A549 (cell line): Measurements from ENCODE around the gene AGXT. TPM values are rescaled to one million over a fixed set of nuclear protein-coding genes. Genes with fewer than 3 reads are reported as not detected.

Experiments
- ATAC-seq, 2 experiments: fragments of 200-7000 bp in 1 of 2; fragments of >200 bp in 1 of 2; cut with Nextera tagmentation in 1 of 2; cut with Tn5 transposase in 1 of 2; 3 replicates each; pipeline versions ENCODE4 v1.8.0 to v1.9.1; 2018 to 2020; ENCODE audit warnings: mild to moderate bottlenecking in 1 of 2, moderate library complexity in 1 of 2
- CTCF ChIA-PET: fragments of 300-600 bp; sonication (Branson Sonifier 250); formaldehyde crosslinking; extraction: SDS; loops from one replicate; lab custom pipeline; 2021; ENCODE audit warnings: antibody characterized with exemption, inconsistent platforms; lab: Yijun Ruan, JAX
- POLR2A ChIA-PET: fragments of 350-600 bp; formaldehyde crosslinking; extraction: SDS; loops from one replicate; lab custom pipeline; 2021; ENCODE audit warnings: antibody characterized with exemption, inconsistent platforms; lab: Yijun Ruan, JAX
- DNase-seq, 2 experiments: peaks; one replicate each; pipeline versions ENCODE4 v3.0.0 to v3.0.0-alpha.2; 2011 to 2016; ENCODE audit warnings: low read depth in 1 of 2, low spot score in 1 of 2
- FAIRE-seq: peaks from 2 replicates; lab custom pipeline; 2011; peaks lifted over from hg19 to GRCh38; lab: Jason Lieb, UNC
- H3K27ac ChIP-seq, 2 experiments: fragments of >200 bp; sonication (Bioruptor Twin); formaldehyde crosslinking; 3 replicates each; pipeline ENCODE4 v1.5.1; 2016 to 2017
- H3K4me1 ChIP-seq: fragments of >200 bp; sonication (Bioruptor Twin); formaldehyde crosslinking; 3 replicates; pipeline ENCODE4 v1.6.1; 2016
- H3K4me2 ChIP-seq: fragments of >200 bp; sonication (Bioruptor Twin); formaldehyde crosslinking; 3 replicates; pipeline ENCODE4 v1.6.1; 2016
- H3K4me3 ChIP-seq: fragments of >200 bp; sonication (Bioruptor Twin); formaldehyde crosslinking; 3 replicates; pipeline ENCODE4 v1.5.1; 2016
- H3K9me3 ChIP-seq: fragments of >200 bp; sonication (Bioruptor Twin); formaldehyde crosslinking; 3 replicates; pipeline ENCODE4 v1.6.1; 2016
- BHLHE40 ChIP-seq: IDR thresholded peaks from 2 replicates; pipeline ENCODE4 v1.6.1; 2012; ENCODE audit warnings: low read depth, low read length, inconsistent platforms
- CEBPB ChIP-seq, 2 experiments: fragments of >200 bp in 1 of 2; sonication (Bioruptor Twin) in 1 of 2; formaldehyde crosslinking in 1 of 2; IDR thresholded peaks; 2 replicates each; pipeline ENCODE4 v1.6.1; 2012 to 2016
- CHD2 ChIP-seq: fragments of 150-350 bp; IDR thresholded peaks from 2 replicates; pipeline ENCODE4 v1.6.1; 2014; ENCODE audit warnings: low read length; ENCODE audit not compliant: partially characterized antibody
- CHD4 ChIP-seq: fragments of 200-600 bp; sonication (generic); IDR thresholded peaks from 2 replicates; pipeline ENCODE4 v1.6.1; 2016; ENCODE audit warnings: antibody characterized with exemption, mild to moderate bottlenecking, borderline replicate concordance
- EHF ChIP-seq: fragments of 250-450 bp; sonication (Bioruptor Pico); IDR thresholded peaks from 2 replicates; pipeline ENCODE4 v1.5.0; 2020; ENCODE audit warnings: mild to moderate bottlenecking
- EHMT2 ChIP-seq: fragments of 200-600 bp; sonication (generic); IDR thresholded peaks from 2 replicates; pipeline ENCODE4 v1.6.1; 2016; ENCODE audit warnings: antibody characterized with exemption, low read depth, mild to moderate bottlenecking, moderate library complexity
- EP300 ChIP-seq, 2 experiments: fragments of >200 bp; sonication (Bioruptor Twin); formaldehyde crosslinking; IDR thresholded peaks; 2 replicates in 1 of 2; 3 replicates in 1 of 2; pipeline ENCODE4 v1.6.1; 2016 to 2017
- FOSL2 ChIP-seq, 2 experiments: fragments of 450-650 bp in 1 of 2; fragments of >200 bp in 1 of 2; sonication (Bioruptor Twin) in 1 of 2; formaldehyde crosslinking; IDR thresholded peaks; 2 replicates each; pipeline versions ENCODE4 v1.5.0 to v1.6.1; 2016 to 2020; ENCODE audit warnings: mild to moderate bottlenecking in 1 of 2, moderate library complexity in 1 of 2
- FOXS1 ChIP-seq: fragments of 250-450 bp; sonication (Bioruptor Pico); IDR thresholded peaks from 2 replicates; pipeline ENCODE4 v1.5.0; 2020; ENCODE audit warnings: mild to moderate bottlenecking, moderate library complexity
- HEYL ChIP-seq: fragments of 250-450 bp; sonication (Bioruptor Pico); IDR thresholded peaks from 2 replicates; pipeline ENCODE4 v1.8.0; 2021; ENCODE audit warnings: mild to moderate bottlenecking, moderate library complexity
- HOXB13 ChIP-seq: fragments of 250-450 bp; sonication (Bioruptor Pico); IDR thresholded peaks from 2 replicates; pipeline ENCODE4 v1.5.0; 2020; ENCODE audit warnings: low read depth, mild to moderate bottlenecking, moderate library complexity
- HOXB5 ChIP-seq: fragments of 250-450 bp; sonication (Bioruptor Pico); IDR thresholded peaks from 2 replicates; pipeline ENCODE4 v1.5.0; 2020; ENCODE audit warnings: mild to moderate bottlenecking, moderate library complexity
- JUN ChIP-seq, 2 experiments: fragments of >200 bp; sonication (Bioruptor Twin); formaldehyde crosslinking; IDR thresholded peaks; 2 replicates in 1 of 2; 3 replicates in 1 of 2; pipeline ENCODE4 v1.6.1; 2016 to 2017
- KDM5A ChIP-seq: fragments of 200-600 bp; sonication (generic); IDR thresholded peaks from 2 replicates; pipeline ENCODE4 v1.6.1; 2016; ENCODE audit warnings: antibody characterized with exemption, mild to moderate bottlenecking
- POLR2A ChIP-seq: IDR thresholded peaks from 2 replicates; pipeline ENCODE4 v1.6.1; 2012; ENCODE audit warnings: mild to moderate bottlenecking, low read length
- RAD21 ChIP-seq, 2 experiments: fragments of >200 bp in 1 of 2; sonication (Bioruptor Twin) in 1 of 2; formaldehyde crosslinking in 1 of 2; IDR thresholded peaks in 1 of 2; conservative IDR thresholded peaks in 1 of 2; 2 replicates in 1 of 2; 3 replicates in 1 of 2; pipeline ENCODE4 v1.6.1; 2012 to 2018; ENCODE audit warnings: inconsistent platforms in 1 of 2
- RCOR1 ChIP-seq: fragments of 150-350 bp; IDR thresholded peaks from 2 replicates; pipeline ENCODE4 v1.6.1; 2014; ENCODE audit warnings: antibody characterized with exemption, low read length, low read depth
- RFX5 ChIP-seq: fragments of 450-650 bp; IDR thresholded peaks from 2 replicates; pipeline ENCODE4 v1.7.1; 2014; ENCODE audit warnings: antibody characterized with exemption, mild to moderate bottlenecking, moderate library complexity
- SMC3 ChIP-seq: fragments of >200 bp; sonication (Bioruptor Twin); formaldehyde crosslinking; IDR thresholded peaks from 3 replicates; pipeline ENCODE4 v1.6.1; 2018; ENCODE audit warnings: inconsistent platforms
- TP53 ChIP-seq: fragments of 250-450 bp; sonication (Bioruptor Pico); IDR thresholded peaks from 2 replicates; pipeline ENCODE4 v1.5.0; 2021; ENCODE audit warnings: mild to moderate bottlenecking, moderate library complexity
- USF2 ChIP-seq: fragments of 450-650 bp; IDR thresholded peaks from 2 replicates; pipeline ENCODE4 v1.6.1; 2014; ENCODE audit warnings: antibody characterized with exemption
- ZFP36 ChIP-seq: fragments of 450-650 bp; IDR thresholded peaks from 2 replicates; pipeline ENCODE4 v1.6.1; 2014; ENCODE audit warnings: borderline replicate concordance; ENCODE audit not compliant: partially characterized antibody
- ZNF302 ChIP-seq: fragments of 250-450 bp; sonication (Bioruptor Pico); IDR thresholded peaks from 2 replicates; pipeline ENCODE4 v1.9.0; 2021; ENCODE audit warnings: inconsistent platforms, mild to moderate bottlenecking, moderate library complexity
- WGBS: methylation state at CpG from one replicate; pipeline ENCODE4 v1.1.6; 2017; ENCODE audit errors: missing lambda C conversion rate; 5-methylcytosine and 5-hydroxymethylcytosine counted together
- polyA plus RNA-seq, 4 experiments: library from polyadenylated mRNA; depleted of rRNA in 3 of 4; stranded (reverse); fragments of >200 nt; fragmentation: RNase III in 1 of 4; extraction: RNeasy Plus Mini Kit Qiagen cat#74134 plus additional on column Dnase treatment in 1 of 4; gene quantifications; 2 replicates in 3 of 4; 3 replicates in 1 of 4; pipeline ENCODE4 v1.2.3, GENCODE V29; 2011 to 2017
- TF ChIP-seq, protein P1 (sequence below): fragments of >200 bp; sonication (Bioruptor Twin); formaldehyde crosslinking; IDR thresholded peaks from 2 replicates; pipeline ENCODE4 v1.6.1; 2016
- TF ChIP-seq, protein P2 (sequence below): IDR thresholded peaks from 2 replicates; pipeline ENCODE4 v1.6.1; 2012; ENCODE audit warnings: low read depth, borderline replicate concordance
- TF ChIP-seq, protein P3 (sequence below): IDR thresholded peaks from 2 replicates; pipeline ENCODE4 v1.6.1; 2012

Gene AGXT
- polyA plus RNA-seq, 2 of the 4 experiments (the other 2 are of a cell fraction): not detected

DNA sequence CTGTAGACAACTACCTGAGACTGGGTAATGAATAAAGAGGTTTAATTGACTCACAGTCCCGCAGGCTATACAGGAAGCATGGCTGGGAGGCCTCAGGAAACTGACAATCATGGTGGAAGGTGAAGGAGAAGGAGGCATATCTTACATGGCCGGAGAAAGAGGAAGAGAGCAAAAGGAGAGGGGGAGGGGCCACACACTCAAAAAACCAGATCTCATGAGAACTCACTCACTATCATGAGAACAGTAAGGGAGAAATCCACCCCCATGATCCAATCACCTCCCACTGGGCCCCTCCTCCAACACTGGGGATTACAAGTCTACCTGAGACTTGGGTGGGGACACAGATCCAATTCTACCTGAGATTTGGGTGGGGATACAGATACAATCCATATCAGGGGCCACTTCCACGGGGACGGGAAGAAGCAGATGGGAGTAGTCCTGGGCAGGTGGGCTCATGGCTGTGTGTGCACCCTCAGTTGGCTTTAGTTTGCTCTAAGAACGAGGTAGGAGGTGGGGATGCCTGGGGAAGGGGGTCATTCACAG lies 17.5 kb downstream of the AGXT start:
- H3K9me3 ChIP-seq: no peaks in the 10 kb centered on the region
- ATAC-seq: no peak
- no peak overlapping the region for H3K27ac ChIP-seq
- TF ChIP-seq ZNF302 (no peak), HOXB5 (no peak), HOXB13 (no peak), JUN (IDR thresholded peaks at IDR 0.05) (no peak), KDM5A (no peak), EHMT2 (no peak), ZFP36 (no peak), EHF (CRISPR knock-in tag) (no peak), POLR2A (no peak), BHLHE40 (no peak), EP300 (IDR thresholded peaks at IDR 0.05) (no peak), FOXS1 (CRISPR knock-in tag) (no peak), RFX5 (no peak), CEBPB (IDR thresholded peaks at IDR 0.05) (no peak), HEYL (CRISPR knock-in tag) (no peak), SMC3 (no peak), RCOR1 (no peak)
- TF ChIP-seq, protein P1, sequence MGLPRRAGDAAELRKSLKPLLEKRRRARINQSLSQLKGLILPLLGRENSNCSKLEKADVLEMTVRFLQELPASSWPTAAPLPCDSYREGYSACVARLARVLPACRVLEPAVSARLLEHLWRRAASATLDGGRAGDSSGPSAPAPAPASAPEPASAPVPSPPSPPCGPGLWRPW: no peak
- TF ChIP-seq, protein P2, sequence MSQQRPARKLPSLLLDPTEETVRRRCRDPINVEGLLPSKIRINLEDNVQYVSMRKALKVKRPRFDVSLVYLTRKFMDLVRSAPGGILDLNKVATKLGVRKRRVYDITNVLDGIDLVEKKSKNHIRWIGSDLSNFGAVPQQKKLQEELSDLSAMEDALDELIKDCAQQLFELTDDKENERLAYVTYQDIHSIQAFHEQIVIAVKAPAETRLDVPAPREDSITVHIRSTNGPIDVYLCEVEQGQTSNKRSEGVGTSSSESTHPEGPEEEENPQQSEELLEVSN: no peak
- TF ChIP-seq, protein P3, sequence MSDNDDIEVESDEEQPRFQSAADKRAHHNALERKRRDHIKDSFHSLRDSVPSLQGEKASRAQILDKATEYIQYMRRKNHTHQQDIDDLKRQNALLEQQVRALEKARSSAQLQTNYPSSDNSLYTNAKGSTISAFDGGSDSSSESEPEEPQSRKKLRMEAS: no peak
- 66% methylated on average over 5 of the region's 5 CpGs for whole genome bisulfite sequencing
- ChIA-PET CTCF (no interaction called here), POLR2A (no interaction called here)
- no peak for DNase-seq
- H3K4me2 ChIP-seq: no peak overlapping the region
- no peak overlapping the region for H3K4me3 ChIP-seq
- no peak for FAIRE-seq
- H3K4me1 ChIP-seq: no peaks in the 10 kb centered on the region

DNA sequence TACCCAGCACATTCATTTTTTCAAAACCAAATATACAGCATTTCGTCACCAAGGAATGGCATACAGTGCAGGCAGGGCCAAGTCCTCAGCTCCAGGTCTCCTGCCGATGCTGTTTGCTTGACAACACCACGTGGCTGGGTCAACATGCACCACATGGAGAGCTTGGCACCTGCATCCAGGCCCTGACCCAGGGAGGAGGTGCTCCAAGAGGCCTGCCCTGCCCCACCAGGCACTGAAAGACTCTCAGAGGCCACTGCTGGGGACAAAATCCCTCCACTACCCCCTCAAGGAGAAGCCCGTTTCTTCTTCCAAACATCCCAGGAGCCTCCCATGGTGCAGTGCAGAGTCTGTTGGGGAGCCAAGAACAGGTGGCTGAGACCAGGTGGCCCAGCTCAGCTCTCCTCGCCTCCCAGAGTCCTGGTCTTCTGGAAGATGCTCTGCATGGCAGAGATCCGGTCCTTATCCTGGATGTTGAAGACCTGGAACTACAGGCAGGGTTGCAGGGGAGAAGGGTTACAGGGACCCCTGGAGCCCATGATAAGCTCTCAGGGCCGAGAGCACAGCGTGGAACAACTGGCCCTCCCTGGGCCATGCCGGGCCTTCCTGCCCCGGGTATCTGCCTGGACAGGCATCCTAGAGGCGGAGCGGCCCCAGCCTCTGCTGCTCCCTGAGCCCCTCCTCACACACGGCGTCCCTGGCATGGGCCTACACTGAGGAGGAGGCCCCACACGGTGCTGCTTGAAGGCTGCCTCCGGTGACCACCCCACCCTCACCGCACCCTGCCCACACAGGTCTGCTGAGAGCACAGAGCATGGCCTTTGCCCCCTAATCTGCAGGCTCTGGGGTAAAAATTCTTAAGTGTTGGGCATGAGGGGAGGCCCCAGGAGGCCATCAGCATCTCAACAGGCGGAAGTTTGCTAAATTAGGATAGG lies 18.3 kb downstream of the AGXT start:
- 69% methylated on average over 17 of the region's 18 CpGs for WGBS
- Histone ChIP-seq H3K9me3 (no peaks in the 10 kb centered on the region), H3K4me3 (no peak overlapping the region), H3K27ac (no peak overlapping the region), H3K4me2 (no peak overlapping the region), H3K4me1 (no peaks in the 10 kb centered on the region)
- TF ChIP-seq FOSL2 (IDR thresholded peaks at IDR 0.05): no peak
- no peak for TF ChIP-seq FOSL2 (CRISPR knock-in tag; IDR thresholded peaks at IDR 0.05)
- no peak for TF ChIP-seq KDM5A
- ATAC-seq (no peak), DNase-seq (no peak), FAIRE-seq (no peak)
- ChIA-PET POLR2A (no interaction called here), CTCF (no interaction called here)

GRCh38 chr2:240887631-240888030 lies 19.0 kb downstream of the AGXT start:
- ChIA-PET CTCF (no interaction called here), POLR2A (no interaction called here)
- Histone ChIP-seq H3K4me1 (no peaks in the 10 kb centered on the region), H3K9me3 (no peaks in the 10 kb centered on the region), H3K4me3 (no peak overlapping the region), H3K4me2 (no peak overlapping the region), H3K27ac (no peak overlapping the region)
- TF ChIP-seq CHD4 (no peak), RAD21 (conservative IDR thresholded peaks at IDR 0.05 in 1 of 2, IDR thresholded peaks at IDR 0.05 in 1 of 2) (no peak), EHF (CRISPR knock-in tag) (no peak), TP53 (no peak), POLR2A (no peak), CHD2 (no peak), USF2 (no peak)
- FAIRE-seq (no peak), DNase-seq (no peak), ATAC-seq (no peak)
- WGBS: 57% methylated on average over 4 of the region's 4 CpGs
